ENCODE measurements around the gene PLD1.

DNA sequence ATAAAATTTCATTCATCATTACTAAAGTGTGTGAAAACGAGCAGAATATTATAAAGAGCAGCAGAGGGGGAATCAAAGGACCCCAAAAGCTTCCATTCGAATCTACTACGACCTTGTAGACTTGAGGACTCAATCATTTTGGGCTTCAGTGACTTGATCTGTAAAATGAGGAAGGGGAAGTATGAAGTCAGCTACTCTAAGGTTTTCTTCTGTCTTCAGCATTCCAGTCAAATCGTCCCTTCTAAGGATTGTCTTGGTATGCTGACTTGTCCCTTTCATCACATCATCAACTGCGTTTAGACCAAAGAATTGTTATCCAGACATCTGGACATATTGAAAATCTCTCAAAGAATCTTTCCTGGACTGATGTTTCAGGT, 44.8 kb downstream of the PLD1 start:
- TF ChIP-seq CTCF (IDR thresholded peaks at IDR 0.05) (no peak), POLR2A (IDR thresholded peaks at IDR 0.05) (no peak), POLR2AphosphoS5 (IDR thresholded peaks at IDR 0.05) (no peak)
